KMS-11 (cell line): ENCODE data around the gene LETMD1.

Experiments
- H2AFZ ChIP-seq: fragments of 200-600 bp; sonication (generic); 2 replicates; pipeline ENCODE4 v1.6.1; 2016; ENCODE audit warnings: antibody characterized with exemption, mixed run types, low read depth
- H3K27ac ChIP-seq: fragments of 200-600 bp; sonication (generic); 2 replicates; pipeline ENCODE4 v1.6.1; 2016; ENCODE audit warnings: mild to moderate bottlenecking, mixed run types
- H3K27me3 ChIP-seq: fragments of 200-600 bp; sonication (generic); 2 replicates; pipeline ENCODE4 v1.6.1; 2017; ENCODE audit warnings: mild to moderate bottlenecking, low read depth, mixed run types, moderate library complexity; ENCODE audit not compliant: insufficient read depth
- H3K36me3 ChIP-seq: fragments of 200-600 bp; sonication (generic); 2 replicates; pipeline ENCODE4 v1.6.1; 2017; ENCODE audit warnings: mild to moderate bottlenecking, mixed run types; ENCODE audit not compliant: insufficient read depth
- H3K4me1 ChIP-seq: fragments of 200-600 bp; sonication (generic); 2 replicates; pipeline ENCODE4 v1.6.1; 2016; ENCODE audit warnings: mild to moderate bottlenecking, low read depth, mixed run types; ENCODE audit not compliant: poor library complexity, severe bottlenecking
- H3K4me2 ChIP-seq: fragments of 200-600 bp; sonication (generic); 2 replicates; pipeline ENCODE4 v1.7.0; 2016; ENCODE audit warnings: mild to moderate bottlenecking, mixed run types
- H3K4me3 ChIP-seq: fragments of 200-600 bp; sonication (generic); IDR thresholded peaks from 2 replicates; pipeline ENCODE4 v1.6.1; 2017; ENCODE audit warnings: low read depth, low read length, mixed read lengths; ENCODE audit not compliant: insufficient read depth
- H3K79me2 ChIP-seq: fragments of 200-600 bp; sonication (generic); 2 replicates; pipeline ENCODE4 v1.6.1; 2016; ENCODE audit warnings: low read depth, mixed run types; ENCODE audit not compliant: insufficient read depth
- H3K9ac ChIP-seq: fragments of 200-600 bp; sonication (generic); 2 replicates; pipeline ENCODE4 v1.6.1; 2016; ENCODE audit warnings: mild to moderate bottlenecking, mixed run types
- H4K20me1 ChIP-seq: fragments of 200-600 bp; sonication (generic); 2 replicates; pipeline ENCODE4 v1.6.1; 2016; ENCODE audit warnings: mild to moderate bottlenecking, mixed run types; ENCODE audit not compliant: insufficient read depth
- TF ChIP-seq, protein P1 (sequence below): fragments of 200-600 bp; sonication (generic); conservative IDR thresholded peaks from 2 replicates; pipeline ENCODE4 v1.6.1; 2017; ENCODE audit warnings: low read depth, mild to moderate bottlenecking, antibody characterized with exemption, low read length, moderate library complexity, mixed read lengths

LETMD1 gene, protein sequence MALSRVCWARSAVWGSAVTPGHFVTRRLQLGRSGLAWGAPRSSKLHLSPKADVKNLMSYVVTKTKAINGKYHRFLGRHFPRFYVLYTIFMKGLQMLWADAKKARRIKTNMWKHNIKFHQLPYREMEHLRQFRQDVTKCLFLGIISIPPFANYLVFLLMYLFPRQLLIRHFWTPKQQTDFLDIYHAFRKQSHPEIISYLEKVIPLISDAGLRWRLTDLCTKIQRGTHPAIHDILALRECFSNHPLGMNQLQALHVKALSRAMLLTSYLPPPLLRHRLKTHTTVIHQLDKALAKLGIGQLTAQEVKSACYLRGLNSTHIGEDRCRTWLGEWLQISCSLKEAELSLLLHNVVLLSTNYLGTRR

DNA sequence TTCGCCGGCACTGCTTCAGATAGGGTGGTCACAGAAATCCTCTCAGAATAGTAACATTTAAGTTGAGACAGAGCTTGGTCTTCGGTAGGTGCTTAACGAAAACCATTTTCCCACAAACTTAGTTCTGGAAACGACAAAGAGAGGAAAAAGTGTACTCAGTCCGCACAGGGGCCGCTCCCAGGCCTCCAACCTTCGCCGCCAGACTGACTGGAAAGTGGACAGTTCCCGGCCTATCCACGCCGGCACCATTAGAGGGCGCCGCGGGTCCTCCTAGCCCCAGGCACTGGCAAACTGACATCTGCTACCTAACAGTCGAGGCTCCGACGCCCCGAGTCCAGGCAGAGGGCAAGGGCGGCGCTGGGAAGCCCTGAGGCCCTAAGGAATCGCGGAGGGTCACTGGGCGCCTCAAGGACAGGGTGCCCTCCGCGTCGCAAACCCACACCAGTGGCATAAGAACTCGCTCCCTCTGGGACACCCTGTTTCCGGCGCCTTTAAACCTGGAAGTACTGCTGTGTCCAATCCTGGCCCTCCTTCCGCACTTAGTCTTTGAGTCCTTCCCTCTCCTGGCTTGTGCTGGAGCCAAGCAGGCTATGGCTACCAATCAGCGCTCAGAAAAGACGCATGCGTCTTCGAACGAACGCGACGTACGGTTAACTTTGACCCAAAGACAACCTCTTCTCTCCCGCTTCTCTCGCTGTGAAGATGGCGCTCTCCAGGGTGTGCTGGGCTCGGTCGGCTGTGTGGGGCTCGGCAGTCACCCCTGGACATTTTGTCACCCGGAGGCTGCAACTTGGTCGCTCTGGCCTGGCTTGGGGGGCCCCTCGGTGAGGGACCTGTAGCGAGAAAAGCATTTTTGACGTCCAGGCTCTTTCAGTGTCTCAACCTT is at the start of gene LETMD1:
TSS of gene LETMD1 (plus strand) at position 673 of the 886 bp plus-strand sequence. CDS start at position 703, 30 bp downstream.
- Histone ChIP-seq H3K27ac (peak within 1 kb of the TSS; percentile 76), H3K9ac (peak within 1 kb of the TSS; percentile 78), H2AFZ (peak within 1 kb of the TSS; percentile 80), H4K20me1 (no peaks in the 10 kb centered on the region), H3K4me3 (no peak within 1 kb of the TSS), H3K36me3 (no peaks in the 10 kb centered on the region), H3K4me1 (peaks cover 41% of the 10 kb centered on the region), H3K79me2 (peaks cover 19% of the 10 kb centered on the region), H3K4me2 (peak within 1 kb of the TSS; percentile 90), H3K27me3 (no peaks in the 10 kb centered on the region)
- TF ChIP-seq, protein P1, sequence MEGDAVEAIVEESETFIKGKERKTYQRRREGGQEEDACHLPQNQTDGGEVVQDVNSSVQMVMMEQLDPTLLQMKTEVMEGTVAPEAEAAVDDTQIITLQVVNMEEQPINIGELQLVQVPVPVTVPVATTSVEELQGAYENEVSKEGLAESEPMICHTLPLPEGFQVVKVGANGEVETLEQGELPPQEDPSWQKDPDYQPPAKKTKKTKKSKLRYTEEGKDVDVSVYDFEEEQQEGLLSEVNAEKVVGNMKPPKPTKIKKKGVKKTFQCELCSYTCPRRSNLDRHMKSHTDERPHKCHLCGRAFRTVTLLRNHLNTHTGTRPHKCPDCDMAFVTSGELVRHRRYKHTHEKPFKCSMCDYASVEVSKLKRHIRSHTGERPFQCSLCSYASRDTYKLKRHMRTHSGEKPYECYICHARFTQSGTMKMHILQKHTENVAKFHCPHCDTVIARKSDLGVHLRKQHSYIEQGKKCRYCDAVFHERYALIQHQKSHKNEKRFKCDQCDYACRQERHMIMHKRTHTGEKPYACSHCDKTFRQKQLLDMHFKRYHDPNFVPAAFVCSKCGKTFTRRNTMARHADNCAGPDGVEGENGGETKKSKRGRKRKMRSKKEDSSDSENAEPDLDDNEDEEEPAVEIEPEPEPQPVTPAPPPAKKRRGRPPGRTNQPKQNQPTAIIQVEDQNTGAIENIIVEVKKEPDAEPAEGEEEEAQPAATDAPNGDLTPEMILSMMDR, result peak; percentile 89

GRCh38 chr12:50999093-50999492 is 49.0 kb upstream of the LETMD1 start:
- Histone ChIP-seq H3K9ac (no peak overlapping the region), H3K36me3 (no peaks in the 10 kb centered on the region), H3K27me3 (no peaks in the 10 kb centered on the region), H3K27ac (no peak overlapping the region), H3K4me3 (no peak overlapping the region), H3K4me1 (no peaks in the 10 kb centered on the region), H3K4me2 (no peak overlapping the region), H4K20me1 (no peaks in the 10 kb centered on the region), H2AFZ (no peak overlapping the region), H3K79me2 (no peaks in the 10 kb centered on the region)
- TF ChIP-seq, protein P1, result no peak

DNA sequence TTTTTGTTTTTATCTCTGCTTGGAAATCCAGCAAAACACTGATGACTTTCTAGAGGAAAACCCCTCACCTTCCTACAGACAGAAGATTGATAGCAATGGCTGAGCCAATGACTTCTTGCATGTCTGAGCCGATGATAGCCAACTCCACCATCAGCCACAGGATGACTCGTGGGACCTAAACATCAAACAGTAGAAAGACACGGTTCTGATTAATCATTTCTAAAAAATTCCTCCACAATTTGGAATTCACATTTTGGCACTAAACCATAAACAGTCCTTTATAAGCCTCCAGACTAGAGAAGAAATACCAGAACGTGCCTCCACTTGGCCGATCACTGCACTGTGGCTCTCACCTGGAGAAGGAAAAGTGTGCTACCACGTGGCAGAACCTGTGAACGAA is 47.9 kb upstream of the LETMD1 start:
- H2AFZ ChIP-seq, result no peak overlapping the region
- no peaks in the 10 kb centered on the region for H3K36me3 ChIP-seq
- no peak overlapping the region for H3K27ac ChIP-seq
- H3K4me2 ChIP-seq, result no peak overlapping the region
- H3K9ac ChIP-seq, result no peak overlapping the region
- TF ChIP-seq, protein P1, result no peak
- H3K79me2 ChIP-seq, result no peaks in the 10 kb centered on the region
- no peak overlapping the region for H3K4me3 ChIP-seq
- H4K20me1 ChIP-seq, result no peaks in the 10 kb centered on the region
- no peaks in the 10 kb centered on the region for H3K4me1 ChIP-seq
- no peaks in the 10 kb centered on the region for H3K27me3 ChIP-seq

DNA sequence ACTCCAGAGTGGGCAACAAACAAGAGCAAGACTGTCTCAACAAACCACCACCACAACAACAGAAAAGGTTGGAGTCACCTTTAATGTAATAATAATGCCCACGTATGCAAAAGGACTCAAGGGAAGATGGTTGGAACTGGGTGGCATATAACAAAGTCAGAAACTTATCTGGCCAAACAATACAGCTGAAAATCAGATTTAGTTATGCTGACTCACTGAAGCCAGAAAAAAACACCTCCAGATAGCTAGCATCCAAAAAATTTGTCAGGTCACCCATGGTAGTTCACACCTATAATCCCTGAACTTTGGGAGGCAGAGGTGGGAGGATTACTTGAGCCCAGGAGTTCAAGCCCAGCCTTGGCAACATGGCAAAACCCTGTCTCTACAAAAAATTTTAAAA is 46.3 kb upstream of the LETMD1 start:
- Histone ChIP-seq H2AFZ (no peak overlapping the region), H4K20me1 (no peaks in the 10 kb centered on the region), H3K4me1 (no peaks in the 10 kb centered on the region), H3K36me3 (no peaks in the 10 kb centered on the region), H3K9ac (no peak overlapping the region), H3K79me2 (no peaks in the 10 kb centered on the region), H3K27me3 (no peaks in the 10 kb centered on the region), H3K27ac (no peak overlapping the region), H3K4me3 (no peak overlapping the region), H3K4me2 (no peak overlapping the region)
- TF ChIP-seq, protein P1, result no peak
